Measurements from ENCODE around the gene THAP4.

THAP4 gene

GRCh38 chr2:241678784-241679540, 42.0 kb upstream of the THAP4 start:
- H2AFZ ChIP-seq (ENCODE audit: low read depth, low read length) = no peak overlapping the region
- H3K27me3 ChIP-seq (ENCODE audit: low read depth, low read length) = no peaks in the 10 kb centered on the region
- TF ChIP-seq EZH2phosphoT487 (IDR thresholded peaks at IDR 0.05; ENCODE audit: low read depth) (no peak), CTCF (IDR thresholded peaks at IDR 0.05; ENCODE audit: low read depth, low read length) (no peak)
- H3K9ac ChIP-seq (ENCODE audit: low read length) = no peak overlapping the region
- no peak overlapping the region for H3K27ac ChIP-seq (ENCODE audit: low read length)
- H3K79me2 ChIP-seq (ENCODE audit: low read length) = peaks cover 21% of the 10 kb centered on the region
- H3K9me3 ChIP-seq (ENCODE audit: insufficient read depth, low read length) = no peaks in the 10 kb centered on the region
- peaks cover 12% of the 10 kb centered on the region for H3K36me3 ChIP-seq (replicated peaks; ENCODE audit: low read depth, low read length)
- H4K20me1 ChIP-seq (ENCODE audit: insufficient read depth, low read length) = no peaks in the 10 kb centered on the region
- no peaks in the 10 kb centered on the region for H3K4me1 ChIP-seq (ENCODE audit: low read length)
- H3K4me2 ChIP-seq (ENCODE audit: low read length) = no peak overlapping the region
- no peak overlapping the region for H3K4me3 ChIP-seq (ENCODE audit: low read length)

GRCh38 chr2:241678307-241678706, 41.3 kb upstream of the THAP4 start:
- H3K27ac ChIP-seq (ENCODE audit: low read length) = no peak overlapping the region
- H3K4me1 ChIP-seq (ENCODE audit: low read length) = no peaks in the 10 kb centered on the region
- no peaks in the 10 kb centered on the region for H3K27me3 ChIP-seq (ENCODE audit: low read depth, low read length)
- H3K4me3 ChIP-seq (ENCODE audit: low read length) = no peak overlapping the region
- peaks cover 15% of the 10 kb centered on the region for H3K79me2 ChIP-seq (ENCODE audit: low read length)
- TF ChIP-seq CTCF (IDR thresholded peaks at IDR 0.05; ENCODE audit: low read depth, low read length) (no peak), EZH2phosphoT487 (IDR thresholded peaks at IDR 0.05; ENCODE audit: low read depth) (no peak)
- no peak overlapping the region for H3K9ac ChIP-seq (ENCODE audit: low read length)
- no peaks in the 10 kb centered on the region for H4K20me1 ChIP-seq (ENCODE audit: insufficient read depth, low read length)
- H3K36me3 ChIP-seq (replicated peaks; ENCODE audit: low read depth, low read length) = peaks cover 8% of the 10 kb centered on the region
- H2AFZ ChIP-seq (ENCODE audit: low read depth, low read length) = no peak overlapping the region
- H3K9me3 ChIP-seq (ENCODE audit: insufficient read depth, low read length) = no peaks in the 10 kb centered on the region
- no peak overlapping the region for H3K4me2 ChIP-seq (ENCODE audit: low read length)

- Histone ChIP-seq H3K27ac (ENCODE audit: low read length) (no peak overlapping the region), H3K27me3 (ENCODE audit: low read depth, low read length) (no peaks in the 10 kb centered on the region), H3K4me2 (ENCODE audit: low read length) (no peak overlapping the region), H3K9me3 (ENCODE audit: insufficient read depth, low read length) (no peaks in the 10 kb centered on the region), H3K4me1 (ENCODE audit: low read length) (no peaks in the 10 kb centered on the region), H3K79me2 (ENCODE audit: low read length) (peaks cover 8% of the 10 kb centered on the region; the same call in 1 of the 2 replicates), H4K20me1 (ENCODE audit: insufficient read depth, low read length) (no peaks in the 10 kb centered on the region), H2AFZ (ENCODE audit: low read depth, low read length) (no peak overlapping the region), H3K4me3 (ENCODE audit: low read length) (no peak overlapping the region), H3K9ac (ENCODE audit: low read length) (no peak overlapping the region), H3K36me3 (replicated peaks; ENCODE audit: low read depth, low read length) (peaks cover 8% of the 10 kb centered on the region)
- TF ChIP-seq EZH2phosphoT487 (IDR thresholded peaks at IDR 0.05; ENCODE audit: low read depth) = no peak
- TF ChIP-seq CTCF (IDR thresholded peaks at IDR 0.05; ENCODE audit: low read depth, low read length) = no peak
These were observed 40.4 kb upstream of the THAP4 start for GRCh38 chr2:241677392-241677791.

- Histone ChIP-seq H2AFZ (ENCODE audit: low read depth, low read length) (no peak overlapping the region), H3K9ac (ENCODE audit: low read length) (no peak overlapping the region), H3K27me3 (ENCODE audit: low read depth, low read length) (no peaks in the 10 kb centered on the region), H4K20me1 (ENCODE audit: insufficient read depth, low read length) (no peaks in the 10 kb centered on the region), H3K9me3 (ENCODE audit: insufficient read depth, low read length) (no peaks in the 10 kb centered on the region), H3K4me1 (ENCODE audit: low read length) (no peaks in the 10 kb centered on the region), H3K4me3 (ENCODE audit: low read length) (no peak overlapping the region), H3K36me3 (replicated peaks; ENCODE audit: low read depth, low read length) (peaks cover 3% of the 10 kb centered on the region), H3K4me2 (ENCODE audit: low read length) (no peak overlapping the region), H3K79me2 (ENCODE audit: low read length) (peaks cover 3% of the 10 kb centered on the region; the same call in 1 of the 2 replicates), H3K27ac (ENCODE audit: low read length) (no peak overlapping the region)
- TF ChIP-seq CTCF (IDR thresholded peaks at IDR 0.05; ENCODE audit: low read depth, low read length) (no peak), EZH2phosphoT487 (IDR thresholded peaks at IDR 0.05; ENCODE audit: low read depth) (no peak)
These were observed 39.7 kb upstream of the THAP4 start for GRCh38 chr2:241676665-241677064.
